SK-N-SH treated with all-trans-retinoic acid at 6 μM for 48 hours (cell line): Measurements from ENCODE around the gene EN2.

Experiments
- ATAC-seq: fragments of 200-7000 bp; cut with Tn5 transposase; 3 replicates; pipeline ENCODE4 v1.9.1; 2020; ENCODE audit warnings: mild to moderate bottlenecking, moderate library complexity
- ARNTL ChIP-seq: fragments of 450-650 bp; formaldehyde crosslinking; IDR thresholded peaks from 2 replicates; pipeline ENCODE4 v1.5.0; 2020; ENCODE audit warnings: low read depth, mild to moderate bottlenecking, moderate library complexity, borderline replicate concordance
- BACH2 ChIP-seq: fragments of 250-450 bp; sonication (Bioruptor Pico); IDR thresholded peaks from 2 replicates; pipeline ENCODE4 v1.9.0; 2021; ENCODE audit warnings: mild to moderate bottlenecking, borderline replicate concordance
- CSDC2 ChIP-seq: fragments of 250-450 bp; sonication (Bioruptor Pico); IDR thresholded peaks from 2 replicates; pipeline ENCODE4 v1.5.0; 2020; ENCODE audit warnings: mild to moderate bottlenecking, moderate library complexity
- CSRNP3 ChIP-seq: fragments of 250-450 bp; sonication (Bioruptor Pico); IDR thresholded peaks from 2 replicates; pipeline ENCODE4 v1.5.1; 2021; ENCODE audit warnings: mild to moderate bottlenecking, moderate library complexity
- ESRRG ChIP-seq: fragments of 250-450 bp; sonication (Bioruptor Pico); IDR thresholded peaks from 2 replicates; pipeline ENCODE4 v1.6.1; 2021; ENCODE audit warnings: mild to moderate bottlenecking
- GLIS3 ChIP-seq: fragments of 250-450 bp; sonication (Bioruptor Pico); IDR thresholded peaks from 2 replicates; pipeline ENCODE4 v1.5.0; 2020; ENCODE audit warnings: mild to moderate bottlenecking, moderate library complexity
- ISL1 ChIP-seq: fragments of 250-450 bp; sonication (Bioruptor Pico); IDR thresholded peaks from 2 replicates; pipeline ENCODE4 v2.1.2; 2022; ENCODE audit warnings: mild to moderate bottlenecking, moderate library complexity
- POU6F1 ChIP-seq: fragments of 250-450 bp; sonication (Bioruptor Pico); IDR thresholded peaks from 2 replicates; pipeline ENCODE4 v1.8.0; 2021; ENCODE audit warnings: low read depth, mild to moderate bottlenecking, moderate library complexity, borderline replicate concordance
- RARB ChIP-seq: fragments of 250-450 bp; sonication (Bioruptor Pico); IDR thresholded peaks from 2 replicates; pipeline ENCODE4 v1.8.0; 2021; ENCODE audit warnings: mild to moderate bottlenecking, moderate library complexity
- SNAI2 ChIP-seq: fragments of 250-450 bp; sonication (Bioruptor Pico); IDR thresholded peaks from 2 replicates; pipeline ENCODE4 v1.5.0; 2020; ENCODE audit warnings: mild to moderate bottlenecking, moderate library complexity
- TCF4 ChIP-seq: fragments of 250-450 bp; sonication (Bioruptor Pico); IDR thresholded peaks from 2 replicates; pipeline ENCODE4 v1.8.0; 2021; ENCODE audit warnings: mild to moderate bottlenecking, moderate library complexity, borderline replicate concordance
- TOX ChIP-seq: fragments of 250-450 bp; sonication (Bioruptor Pico); IDR thresholded peaks from 2 replicates; pipeline ENCODE4 v1.8.0; 2021; ENCODE audit warnings: mild to moderate bottlenecking, moderate library complexity, borderline replicate concordance
- TSHZ2 ChIP-seq: fragments of 250-450 bp; sonication (Bioruptor Pico); IDR thresholded peaks from 2 replicates; pipeline ENCODE4 v1.5.0; 2020; ENCODE audit warnings: mild to moderate bottlenecking, moderate library complexity
- ZC3H10 ChIP-seq: fragments of 250-450 bp; sonication (Bioruptor Pico); IDR thresholded peaks from 2 replicates; pipeline ENCODE4 v1.5.1; 2021; ENCODE audit warnings: mild to moderate bottlenecking, moderate library complexity
- ZFP3 ChIP-seq: fragments of 250-450 bp; sonication (Bioruptor Pico); IDR thresholded peaks from 2 replicates; pipeline ENCODE4 v1.5.0; 2020; ENCODE audit warnings: mild to moderate bottlenecking, moderate library complexity
- ZNF565 ChIP-seq: fragments of 450-650 bp; formaldehyde crosslinking; conservative IDR thresholded peaks from 2 replicates; pipeline ENCODE4 v1.5.0; 2020; ENCODE audit warnings: low read depth, mild to moderate bottlenecking, moderate library complexity
- ZNF8 ChIP-seq: fragments of 450-650 bp; formaldehyde crosslinking; IDR thresholded peaks from 2 replicates; pipeline ENCODE4 v1.5.0; 2020; ENCODE audit warnings: mild to moderate bottlenecking, moderate library complexity
- TF ChIP-seq, protein P1 (sequence below): fragments of 250-450 bp; sonication (Bioruptor Pico); IDR thresholded peaks from 2 replicates; pipeline ENCODE4 v1.5.1; 2020; ENCODE audit warnings: low read depth, mild to moderate bottlenecking, moderate library complexity

The EN2 gene

GRCh38 chr7:155450970-155451801, 6.7 kb upstream of the EN2 start:
- no peak for TF ChIP-seq ZNF565 (CRISPR knock-in tag)
- TF ChIP-seq POU6F1 (CRISPR knock-in tag) = no peak
- no peak for TF ChIP-seq ESRRG (CRISPR knock-in tag)
- no peak for TF ChIP-seq GLIS3 (CRISPR knock-in tag)
- no peak for TF ChIP-seq ZFP3 (CRISPR knock-in tag)
- TF ChIP-seq, protein P1, sequence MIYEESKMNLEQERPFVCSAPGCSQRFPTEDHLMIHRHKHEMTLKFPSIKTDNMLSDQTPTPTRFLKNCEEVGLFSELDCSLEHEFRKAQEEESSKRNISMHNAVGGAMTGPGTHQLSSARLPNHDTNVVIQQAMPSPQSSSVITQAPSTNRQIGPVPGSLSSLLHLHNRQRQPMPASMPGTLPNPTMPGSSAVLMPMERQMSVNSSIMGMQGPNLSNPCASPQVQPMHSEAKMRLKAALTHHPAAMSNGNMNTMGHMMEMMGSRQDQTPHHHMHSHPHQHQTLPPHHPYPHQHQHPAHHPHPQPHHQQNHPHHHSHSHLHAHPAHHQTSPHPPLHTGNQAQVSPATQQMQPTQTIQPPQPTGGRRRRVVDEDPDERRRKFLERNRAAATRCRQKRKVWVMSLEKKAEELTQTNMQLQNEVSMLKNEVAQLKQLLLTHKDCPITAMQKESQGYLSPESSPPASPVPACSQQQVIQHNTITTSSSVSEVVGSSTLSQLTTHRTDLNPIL (CRISPR knock-in tag) = no peak
- no peak for TF ChIP-seq SNAI2 (CRISPR knock-in tag)
- no peak for TF ChIP-seq ARNTL (CRISPR knock-in tag)
- no peak for TF ChIP-seq BACH2 (CRISPR knock-in tag)
- TF ChIP-seq CSRNP3 (CRISPR knock-in tag) = no peak
- no peak for TF ChIP-seq TSHZ2 (CRISPR knock-in tag)
- no peak for TF ChIP-seq ISL1 (CRISPR knock-in tag)
- TF ChIP-seq TOX = no peak
- TF ChIP-seq CSDC2 (CRISPR knock-in tag) = no peak
- no peak for TF ChIP-seq ZC3H10 (CRISPR knock-in tag)
- TF ChIP-seq TCF4 = no peak

DNA sequence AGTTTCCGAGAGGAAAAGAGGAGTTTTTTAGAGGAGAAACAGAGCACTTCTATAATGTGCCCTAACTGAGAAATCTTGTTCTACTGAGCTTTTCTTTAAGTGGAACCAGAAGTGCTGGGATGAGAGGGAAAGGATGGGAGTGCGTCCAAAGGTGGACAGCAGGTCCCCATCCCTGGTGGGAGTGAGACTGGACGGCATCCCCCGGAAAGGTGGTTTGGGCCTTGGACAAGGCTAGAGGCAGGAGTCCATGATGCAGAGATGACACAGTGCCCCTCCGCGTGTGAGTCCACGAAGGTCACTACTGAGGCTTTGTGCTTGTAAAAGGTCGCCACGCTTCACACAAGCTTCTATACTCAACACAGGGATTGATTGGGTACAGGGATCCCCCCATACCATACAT, 6.1 kb upstream of the EN2 start:
- no peak for ATAC-seq
- no peak for TF ChIP-seq GLIS3 (CRISPR knock-in tag)
- TF ChIP-seq POU6F1 (CRISPR knock-in tag) = no peak
- TF ChIP-seq, protein P1 (CRISPR knock-in tag) = no peak
- TF ChIP-seq RARB (CRISPR knock-in tag) = no peak
- no peak for TF ChIP-seq TCF4
- no peak for TF ChIP-seq ZNF8 (CRISPR knock-in tag)
- no peak for TF ChIP-seq ARNTL (CRISPR knock-in tag)
- TF ChIP-seq ZFP3 (CRISPR knock-in tag) = no peak
- no peak for TF ChIP-seq SNAI2 (CRISPR knock-in tag)

More at GRCh38 chr7:155450970-155451801, 6.7 kb upstream of the EN2 start:
- no peak for ATAC-seq
